ENCODE measurements around the gene BTNL8. TPM values are rescaled to one million over a fixed set of nuclear protein-coding genes. Genes with fewer than 3 reads are reported as not detected.

BTNL8 gene
- total and polyA plus RNA-seq, 2 of the 13 experiments (the other 11 are each of a cell fraction or from before 2014, with no cell fraction given) = not detected

GRCh38 chr5:180910735-180911134, 11.8 kb downstream of the BTNL8 start:
- no peak for FAIRE-seq
- ChIA-PET CTCF (ENCODE audit: low intra/inter-chr PET ratio, low total read pairs) (no interaction called here), POLR2A (no interaction called here)
- no peak for DNase-seq (ENCODE audit: low spot score)
- intact Hi-C loops (cut with micrococcal nuclease; ENCODE audit: unreplicated experiment) (no loop called here), in situ Hi-C loops (cut with HindIII; ENCODE audit: extremely low pct_ligation_motif_present, low pct_unique_long_range_greater_than_20kb) (no loop called here)
- H3K9ac ChIP-seq (ENCODE audit: insufficient read depth, low read depth, low read length) = no peak overlapping the region
- H3K79me2 ChIP-seq (ENCODE audit: insufficient read depth, low read length) = no peaks in the 10 kb centered on the region
- H3K4me3 ChIP-seq (replicated peaks in 1 of 3; ENCODE audit: insufficient read depth in 1 of 3, low read depth in 2 of 3, low read length in 3 of 3) = no peak overlapping the region
- H3K9me3 ChIP-seq (ENCODE audit: low read length) = no peaks in the 10 kb centered on the region
- WGBS (ENCODE audit: low lambda C conversion rate) = 30% methylated on average over 5 of the region's 5 CpGs
- TF ChIP-seq ZNF382 (CRISPR knock-in tag; IDR thresholded peaks at IDR 0.05; ENCODE audit: borderline replicate concordance) = no peak
- TF ChIP-seq RCOR2 (CRISPR knock-in tag; IDR thresholded peaks at IDR 0.05) = no peak
- TF ChIP-seq, protein P1, sequence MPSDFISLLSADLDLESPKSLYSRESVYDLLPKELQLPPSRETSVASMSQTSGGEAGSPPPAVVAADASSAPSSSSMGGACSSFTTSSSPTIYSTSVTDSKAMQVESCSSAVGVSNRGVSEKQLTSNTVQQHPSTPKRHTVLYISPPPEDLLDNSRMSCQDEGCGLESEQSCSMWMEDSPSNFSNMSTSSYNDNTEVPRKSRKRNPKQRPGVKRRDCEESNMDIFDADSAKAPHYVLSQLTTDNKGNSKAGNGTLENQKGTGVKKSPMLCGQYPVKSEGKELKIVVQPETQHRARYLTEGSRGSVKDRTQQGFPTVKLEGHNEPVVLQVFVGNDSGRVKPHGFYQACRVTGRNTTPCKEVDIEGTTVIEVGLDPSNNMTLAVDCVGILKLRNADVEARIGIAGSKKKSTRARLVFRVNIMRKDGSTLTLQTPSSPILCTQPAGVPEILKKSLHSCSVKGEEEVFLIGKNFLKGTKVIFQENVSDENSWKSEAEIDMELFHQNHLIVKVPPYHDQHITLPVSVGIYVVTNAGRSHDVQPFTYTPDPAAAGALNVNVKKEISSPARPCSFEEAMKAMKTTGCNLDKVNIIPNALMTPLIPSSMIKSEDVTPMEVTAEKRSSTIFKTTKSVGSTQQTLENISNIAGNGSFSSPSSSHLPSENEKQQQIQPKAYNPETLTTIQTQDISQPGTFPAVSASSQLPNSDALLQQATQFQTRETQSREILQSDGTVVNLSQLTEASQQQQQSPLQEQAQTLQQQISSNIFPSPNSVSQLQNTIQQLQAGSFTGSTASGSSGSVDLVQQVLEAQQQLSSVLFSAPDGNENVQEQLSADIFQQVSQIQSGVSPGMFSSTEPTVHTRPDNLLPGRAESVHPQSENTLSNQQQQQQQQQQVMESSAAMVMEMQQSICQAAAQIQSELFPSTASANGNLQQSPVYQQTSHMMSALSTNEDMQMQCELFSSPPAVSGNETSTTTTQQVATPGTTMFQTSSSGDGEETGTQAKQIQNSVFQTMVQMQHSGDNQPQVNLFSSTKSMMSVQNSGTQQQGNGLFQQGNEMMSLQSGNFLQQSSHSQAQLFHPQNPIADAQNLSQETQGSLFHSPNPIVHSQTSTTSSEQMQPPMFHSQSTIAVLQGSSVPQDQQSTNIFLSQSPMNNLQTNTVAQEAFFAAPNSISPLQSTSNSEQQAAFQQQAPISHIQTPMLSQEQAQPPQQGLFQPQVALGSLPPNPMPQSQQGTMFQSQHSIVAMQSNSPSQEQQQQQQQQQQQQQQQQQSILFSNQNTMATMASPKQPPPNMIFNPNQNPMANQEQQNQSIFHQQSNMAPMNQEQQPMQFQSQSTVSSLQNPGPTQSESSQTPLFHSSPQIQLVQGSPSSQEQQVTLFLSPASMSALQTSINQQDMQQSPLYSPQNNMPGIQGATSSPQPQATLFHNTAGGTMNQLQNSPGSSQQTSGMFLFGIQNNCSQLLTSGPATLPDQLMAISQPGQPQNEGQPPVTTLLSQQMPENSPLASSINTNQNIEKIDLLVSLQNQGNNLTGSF (CRISPR knock-in tag; IDR thresholded peaks at IDR 0.05) = no peak
- TF ChIP-seq ZBTB34 (CRISPR knock-in tag; IDR thresholded peaks at IDR 0.05) = no peak
- no peak for TF ChIP-seq AGO1 (IDR thresholded peaks at IDR 0.05; ENCODE audit: low read depth, low read length, poor library complexity, severe bottlenecking)
- no peaks in the 10 kb centered on the region for H4K20me1 ChIP-seq (ENCODE audit: insufficient read depth, low read length)
- no peaks in the 10 kb centered on the region for H3K36me3 ChIP-seq (replicated peaks in 1 of 2; ENCODE audit: control insufficient read depth in 1 of 2, insufficient read depth in 2 of 2, low read length in 2 of 2)
- peaks cover 0 to 3% of the 10 kb centered on the region in 2 experiments; a peak in 3 of 5 replicates for H3K27me3 ChIP-seq (ENCODE audit: control insufficient read depth in 1 of 2, insufficient read depth in 2 of 2, low read length in 2 of 2)
- no TSS peak for BruUV-seq (replicated peaks)
- H3K4me2 ChIP-seq (ENCODE audit: low read depth, low read length) = no peak overlapping the region
- H3K4me1 ChIP-seq (ENCODE audit: insufficient read depth, low read length) = no peaks in the 10 kb centered on the region
- ATAC-seq = no peak
- H2AFZ ChIP-seq (ENCODE audit: low read length) = no peak overlapping the region
- H3K27ac ChIP-seq (ENCODE audit: extremely low read length, insufficient read depth, low read length) = no peak overlapping the region

Measured in HepG2 (cell line).